Measurements from ENCODE around the gene TLR10.

DNA sequence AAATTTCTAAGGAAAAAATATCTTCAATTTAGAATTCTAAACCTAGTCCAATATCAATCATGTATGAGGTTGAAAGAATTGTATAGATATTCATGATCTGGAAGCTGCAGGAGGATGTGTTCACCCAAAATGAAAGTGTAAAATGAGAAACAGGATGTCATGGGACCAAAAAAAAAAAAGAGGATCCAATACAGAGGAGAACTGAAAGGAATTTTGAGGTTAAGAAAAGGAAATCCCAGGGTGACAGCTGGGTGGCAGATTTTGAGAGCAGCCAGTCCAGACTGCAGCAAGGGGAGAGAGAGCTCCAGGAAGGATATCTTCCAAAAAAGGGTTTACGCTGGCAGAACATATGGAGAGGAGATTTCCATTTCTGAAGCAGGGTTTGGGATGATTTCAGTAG is 38.9 kb downstream of the TLR10 start:
- TF ChIP-seq POLR2A (IDR thresholded peaks at IDR 0.05) (no peak), CTCF (IDR thresholded peaks at IDR 0.05 in 4 of 5, conservative IDR thresholded peaks at IDR 0.05 in 1 of 5) (no peak)
